Fibroblast of pulmonary artery (primary cell): Measurements from ENCODE around the gene GALNT15.

Experiments
- DNase-seq: peaks from one replicate; pipeline ENCODE4 v3.0.0-alpha.2; 2010; ENCODE audit warnings: low read depth
- H3K4me3 ChIP-seq: replicated peaks from 2 replicates; pipeline ENCODE4 v1.5.1; 2011; ENCODE audit warnings: low read depth, mild to moderate bottlenecking, control low read depth, low read length, moderate library complexity
- TF ChIP-seq, protein P1 (sequence below): IDR thresholded peaks from 2 replicates; pipeline ENCODE4 v1.5.1; 2011; ENCODE audit warnings: mild to moderate bottlenecking, control low read depth, low read length, inconsistent platforms; ENCODE audit errors: missing control alignments

GALNT15 gene

GRCh38 chr3:16179771-16180736, 5.6 kb downstream of the GALNT15 start:
- DNase-seq = peak; percentile 41
- H3K4me3 ChIP-seq = no peak overlapping the region
- TF ChIP-seq, protein P1, sequence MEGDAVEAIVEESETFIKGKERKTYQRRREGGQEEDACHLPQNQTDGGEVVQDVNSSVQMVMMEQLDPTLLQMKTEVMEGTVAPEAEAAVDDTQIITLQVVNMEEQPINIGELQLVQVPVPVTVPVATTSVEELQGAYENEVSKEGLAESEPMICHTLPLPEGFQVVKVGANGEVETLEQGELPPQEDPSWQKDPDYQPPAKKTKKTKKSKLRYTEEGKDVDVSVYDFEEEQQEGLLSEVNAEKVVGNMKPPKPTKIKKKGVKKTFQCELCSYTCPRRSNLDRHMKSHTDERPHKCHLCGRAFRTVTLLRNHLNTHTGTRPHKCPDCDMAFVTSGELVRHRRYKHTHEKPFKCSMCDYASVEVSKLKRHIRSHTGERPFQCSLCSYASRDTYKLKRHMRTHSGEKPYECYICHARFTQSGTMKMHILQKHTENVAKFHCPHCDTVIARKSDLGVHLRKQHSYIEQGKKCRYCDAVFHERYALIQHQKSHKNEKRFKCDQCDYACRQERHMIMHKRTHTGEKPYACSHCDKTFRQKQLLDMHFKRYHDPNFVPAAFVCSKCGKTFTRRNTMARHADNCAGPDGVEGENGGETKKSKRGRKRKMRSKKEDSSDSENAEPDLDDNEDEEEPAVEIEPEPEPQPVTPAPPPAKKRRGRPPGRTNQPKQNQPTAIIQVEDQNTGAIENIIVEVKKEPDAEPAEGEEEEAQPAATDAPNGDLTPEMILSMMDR = no peak

GRCh38 chr3:16180737-16181134, 6.3 kb downstream of the GALNT15 start:
- no peak for DNase-seq
- no peak overlapping the region for H3K4me3 ChIP-seq
- TF ChIP-seq, protein P1 = no peak

DNA sequence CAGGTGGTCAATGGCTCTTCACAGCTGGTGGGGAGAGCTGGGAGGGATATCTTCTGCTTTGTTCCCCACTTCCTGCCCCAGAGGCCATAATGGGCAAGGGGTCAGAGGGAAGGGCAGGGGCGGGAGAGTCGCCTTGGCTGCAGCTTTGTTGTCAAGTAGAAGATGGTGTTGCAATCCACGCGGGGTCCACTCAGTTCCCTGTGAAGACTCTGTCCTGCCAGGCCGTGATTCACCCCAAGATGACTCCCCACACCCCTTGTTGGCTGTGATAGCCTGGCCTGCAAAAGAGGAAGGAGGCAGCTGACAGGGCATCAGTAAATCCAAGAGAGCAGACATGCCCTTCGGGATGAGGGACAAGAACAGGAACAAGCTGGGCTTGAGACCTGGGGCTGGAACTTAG, 6.9 kb downstream of the GALNT15 start:
- no peak overlapping the region for H3K4me3 ChIP-seq
- TF ChIP-seq, protein P1 = no peak
- no peak for DNase-seq

- TF ChIP-seq, protein P1 = no peak
- no peak for DNase-seq
These were observed 7.7 kb downstream of the GALNT15 start for GRCh38 chr3:16182183-16182582.

GRCh38 chr3:16182612-16183011, 8.1 kb downstream of the GALNT15 start:
- DNase-seq = no peak
- TF ChIP-seq, protein P1 = no peak
- no peak overlapping the region for H3K4me3 ChIP-seq

More at GRCh38 chr3:16182183-16182582, 7.7 kb downstream of the GALNT15 start:
- no peak overlapping the region for H3K4me3 ChIP-seq

- H3K4me3 ChIP-seq = no peak overlapping the region
- TF ChIP-seq, protein P1 = no peak
- DNase-seq = no peak
These were observed 8.6 kb downstream of the GALNT15 start for GRCh38 chr3:16183082-16183481.
